NCI-H1105 treated with DMSO at 0.1 percent for 48 hours (cell line): ENCODE results near the gene MGLL.

Experiments used
- DNase-seq: peaks from one replicate; lab custom pipeline; 2025; lab: John Stamatoyannopoulos, UW

MGLL gene

GRCh38 chr3:127774647-127775046, 47.7 kb downstream of the MGLL start:
- DNase-seq, result no peak

GRCh38 chr3:127773752-127774395, 48.4 kb downstream of the MGLL start:
- no peak for DNase-seq

- no peak for DNase-seq
These were observed 49.2 kb downstream of the MGLL start for GRCh38 chr3:127772827-127773751.

DNA sequence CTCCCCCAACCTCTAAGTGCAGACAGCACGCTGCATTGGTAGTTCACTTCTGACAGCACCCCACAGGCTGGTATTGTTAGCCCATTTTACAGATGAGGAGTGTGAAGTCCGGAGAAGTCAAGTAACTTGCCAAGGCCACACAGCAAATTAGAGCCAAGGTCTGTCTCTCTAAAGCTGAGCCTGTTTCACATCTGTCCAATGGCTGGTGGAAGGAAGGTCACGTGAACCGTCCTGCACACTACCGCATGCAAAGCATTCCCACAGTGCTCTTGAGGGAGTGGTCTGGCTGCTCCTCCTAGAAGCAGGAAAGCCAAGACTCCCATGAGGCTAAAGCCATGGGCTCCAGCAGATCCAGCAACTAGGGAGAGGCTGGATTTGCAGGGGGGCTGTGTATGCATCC, 50.0 kb downstream of the MGLL start:
- DNase-seq, result no peak

DNA sequence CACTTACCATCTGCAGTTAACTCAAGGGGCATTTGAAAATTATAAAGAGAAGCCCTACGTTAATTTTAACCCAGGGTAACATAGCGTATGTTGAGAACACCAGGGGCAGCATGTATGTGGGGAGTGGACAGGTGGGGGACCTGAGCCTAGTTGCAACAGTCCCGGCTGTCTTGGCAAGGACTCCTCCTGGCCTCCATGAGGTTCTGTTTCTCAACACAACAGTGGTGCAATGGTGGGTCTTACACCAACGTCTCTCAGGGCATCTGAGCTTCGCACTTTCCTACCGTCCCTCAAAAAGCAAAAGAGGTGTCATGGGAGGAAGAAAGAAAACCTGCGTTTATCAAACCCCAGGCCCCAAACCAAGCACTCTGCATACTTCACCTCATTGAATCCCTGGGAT, 50.6 kb downstream of the MGLL start:
- no peak for DNase-seq

DNA sequence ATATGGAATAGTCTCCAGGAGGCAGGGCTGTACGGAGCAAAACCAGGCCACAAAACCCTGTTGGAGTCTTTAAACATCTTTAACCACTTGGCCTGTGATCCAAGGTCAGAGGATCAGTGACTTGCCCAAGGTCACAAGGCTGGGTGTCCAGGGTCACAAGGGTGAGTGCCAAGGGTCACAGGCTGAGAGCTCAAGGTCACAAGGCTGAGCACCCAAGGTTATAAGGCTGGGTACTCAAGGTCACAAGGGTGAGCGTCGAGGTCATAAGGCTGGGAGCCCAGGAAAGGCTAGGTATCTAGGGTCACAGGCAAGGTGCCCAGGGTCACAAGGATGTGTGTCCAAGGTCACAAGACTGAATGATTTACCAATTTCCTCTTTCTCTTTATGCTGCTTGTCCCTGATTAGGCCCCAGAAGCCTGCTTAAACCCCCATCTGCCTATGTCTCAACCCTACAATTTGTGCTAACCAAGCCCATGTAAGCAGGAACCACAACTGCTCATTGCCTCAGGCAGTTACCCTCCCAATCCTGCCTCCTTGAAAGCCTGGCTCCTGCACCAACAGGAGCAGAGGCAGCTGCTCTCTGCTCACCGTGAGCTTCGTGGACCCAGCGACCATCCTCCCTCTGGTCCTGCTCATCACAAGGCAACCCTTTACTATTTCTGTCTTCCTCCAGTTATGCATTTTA, 51.5 kb downstream of the MGLL start:
- no peak for DNase-seq

DNA sequence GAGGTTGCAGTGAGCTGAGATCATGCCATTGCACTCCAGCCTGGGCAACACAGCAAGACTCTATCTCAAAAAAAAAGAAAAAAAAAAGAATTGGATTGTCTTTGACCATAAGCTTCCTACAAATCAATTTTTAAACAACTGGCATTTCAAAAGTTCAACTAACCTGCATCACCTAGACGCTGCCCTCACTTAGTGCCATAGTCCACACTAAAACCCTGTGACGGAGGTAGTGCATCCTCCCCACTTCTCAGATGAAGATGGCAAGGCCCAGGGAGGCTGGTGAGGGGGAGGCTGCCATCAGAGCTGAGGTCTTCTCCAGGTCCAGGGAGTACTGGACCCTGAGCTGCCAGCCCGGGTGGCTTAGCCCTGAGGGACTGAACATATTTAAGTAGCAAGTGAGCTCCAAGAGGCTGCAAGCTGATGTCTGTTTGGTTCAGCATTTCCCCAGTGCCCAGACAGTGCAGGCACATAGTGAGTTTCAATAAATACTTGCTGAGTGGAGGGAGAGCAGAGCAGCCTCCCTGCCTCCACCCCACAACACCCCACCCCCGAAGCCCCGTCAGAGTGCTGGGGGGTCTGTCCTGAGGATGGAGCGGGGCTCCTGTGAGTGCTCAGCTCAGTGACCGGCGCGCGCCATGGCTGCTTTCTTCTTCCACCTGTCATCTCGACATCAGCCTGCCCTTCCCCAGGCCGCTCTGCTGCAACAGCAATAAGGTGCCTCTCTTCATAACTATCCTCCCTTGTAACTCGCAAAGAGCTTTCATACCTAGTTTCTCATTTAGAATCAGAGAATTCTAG, 52.8 kb downstream of the MGLL start:
- no peak for DNase-seq

DNA sequence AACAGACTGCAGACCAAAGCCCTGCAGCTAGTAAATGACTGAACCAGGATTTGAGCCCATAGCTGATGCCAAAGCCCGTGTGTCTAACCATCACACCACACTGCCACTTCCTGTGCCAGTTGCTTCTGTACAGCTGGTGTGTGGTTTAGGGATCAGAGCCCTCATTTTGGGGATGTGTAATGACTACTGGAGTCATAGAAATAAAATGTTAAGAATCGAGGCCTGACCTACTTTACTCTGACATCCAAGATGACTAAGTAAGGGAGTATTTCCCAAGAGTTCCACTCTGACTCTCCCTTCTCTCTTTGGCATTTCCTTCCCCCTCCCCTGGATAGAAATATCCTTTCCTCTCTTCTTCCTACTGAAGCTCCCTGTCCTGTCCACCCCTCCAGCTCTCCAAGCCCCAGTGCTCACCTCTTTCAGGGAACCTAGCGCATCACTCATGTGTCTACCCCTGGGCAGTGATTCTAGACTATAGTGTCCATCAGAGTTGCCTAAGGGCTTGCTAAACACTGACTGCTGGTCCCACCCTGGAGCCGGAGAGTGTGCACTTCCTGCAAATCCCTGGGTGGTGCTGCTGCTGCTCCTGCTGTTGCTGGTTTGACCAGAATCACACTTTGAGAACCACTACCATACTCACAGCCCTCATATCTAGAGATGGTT, 53.8 kb downstream of the MGLL start:
- DNase-seq, result no peak

DNA sequence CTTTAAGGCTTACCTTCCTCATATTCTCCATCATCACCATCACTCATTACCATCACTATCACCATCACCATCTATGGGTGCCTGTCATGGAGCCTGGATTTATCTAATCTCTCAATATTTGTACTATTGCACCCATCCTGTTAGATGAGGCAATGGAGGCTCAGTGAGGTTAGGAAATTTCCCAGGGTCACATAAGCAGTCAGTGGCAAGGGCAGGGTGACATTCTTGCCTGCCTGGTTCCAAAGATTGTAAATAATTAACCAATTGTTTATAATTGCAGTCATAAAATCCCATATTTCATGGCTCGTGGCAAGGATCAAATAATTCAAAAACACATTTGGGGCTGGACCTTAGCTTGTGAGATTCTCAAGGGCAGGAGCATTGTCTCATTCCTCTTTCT, 55.2 kb downstream of the MGLL start:
- DNase-seq, result no peak

DNA sequence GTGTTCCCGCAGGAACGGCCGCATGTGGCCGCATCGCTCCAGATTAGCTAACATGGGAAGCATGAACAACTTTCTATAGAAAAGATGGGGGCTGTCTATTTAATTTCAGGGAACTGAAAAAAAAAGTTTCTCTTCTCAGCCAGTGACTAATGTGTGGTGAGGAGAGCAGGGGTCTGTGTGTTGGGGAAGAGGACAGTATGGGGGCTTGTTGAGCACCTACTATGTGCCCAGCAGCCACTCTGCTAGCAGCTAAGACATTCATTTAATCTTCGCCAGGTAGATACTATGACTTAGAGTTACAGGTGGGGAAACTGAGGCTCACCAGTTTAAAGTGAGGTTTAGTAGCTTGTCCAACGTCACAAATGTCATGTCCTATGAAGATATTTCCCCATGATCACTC, 56.6 kb downstream of the MGLL start:
- no peak for DNase-seq

- DNase-seq, result no peak
These were observed 57.4 kb downstream of the MGLL start for GRCh38 chr3:127764841-127765362.

DNA sequence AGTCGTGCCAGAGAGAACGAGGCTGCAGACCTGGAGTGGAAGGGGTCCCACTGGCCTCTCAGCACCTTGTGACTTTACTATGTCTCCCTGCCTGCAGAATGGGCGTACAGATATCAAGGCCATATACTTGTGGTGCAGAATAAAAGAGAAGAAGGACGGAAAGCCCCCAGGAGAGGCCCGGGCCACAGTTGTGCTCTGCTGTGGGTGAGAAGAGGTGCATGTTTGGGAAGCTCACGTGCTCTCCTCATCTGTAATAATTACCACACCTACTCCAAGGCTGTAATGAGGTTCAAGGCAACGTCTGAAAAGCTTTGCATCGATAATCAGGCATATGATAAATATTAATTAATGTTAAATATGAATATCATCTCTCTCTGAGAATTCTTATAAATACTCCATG, 58.0 kb downstream of the MGLL start:
- DNase-seq, result no peak

DNA sequence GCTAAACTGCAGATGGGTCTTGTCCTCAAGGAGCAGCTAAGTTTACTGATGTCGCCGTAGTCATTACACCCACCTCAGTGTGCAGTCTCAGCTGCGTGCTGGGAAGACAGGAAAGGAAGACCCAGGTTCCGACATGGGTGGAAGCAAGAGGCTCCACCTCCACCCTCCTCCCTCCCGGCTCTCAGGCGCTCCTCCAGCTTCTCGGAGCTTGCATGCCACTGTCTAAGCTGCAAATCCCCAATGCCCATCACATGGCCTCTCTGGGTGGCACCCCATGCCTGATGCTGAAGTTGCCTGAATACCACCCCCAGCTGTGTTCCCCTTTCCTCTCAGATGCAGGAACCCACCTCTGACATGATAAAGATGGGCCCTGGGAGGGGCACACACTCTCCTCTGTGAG, 58.5 kb downstream of the MGLL start:
- DNase-seq, result no peak

GRCh38 chr3:127763337-127763736, 59.0 kb downstream of the MGLL start:
- no peak for DNase-seq

GRCh38 chr3:127762787-127763105, 59.6 kb downstream of the MGLL start:
- no peak for DNase-seq

GRCh38 chr3:127762077-127762786, 60.1 kb downstream of the MGLL start:
- DNase-seq, result no peak

DNA sequence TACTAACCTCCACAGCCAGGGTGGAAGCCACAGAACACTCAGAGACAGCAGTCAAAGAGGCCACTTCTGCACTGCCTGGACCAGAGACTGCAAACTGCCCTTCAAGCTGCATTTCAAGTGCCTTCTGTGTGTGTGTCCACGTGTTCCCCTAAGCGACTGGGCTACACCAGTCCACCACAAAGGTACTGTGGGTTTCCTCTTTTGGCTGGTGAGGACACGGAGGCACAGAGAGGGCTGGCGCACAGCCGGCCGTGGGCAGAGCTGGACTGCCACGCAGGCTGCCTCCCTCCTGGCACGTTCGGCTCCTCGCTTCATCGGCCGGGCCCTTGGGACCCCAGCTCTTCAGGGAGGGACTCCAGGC, 60.9 kb downstream of the MGLL start:
- DNase-seq, result no peak

DNA sequence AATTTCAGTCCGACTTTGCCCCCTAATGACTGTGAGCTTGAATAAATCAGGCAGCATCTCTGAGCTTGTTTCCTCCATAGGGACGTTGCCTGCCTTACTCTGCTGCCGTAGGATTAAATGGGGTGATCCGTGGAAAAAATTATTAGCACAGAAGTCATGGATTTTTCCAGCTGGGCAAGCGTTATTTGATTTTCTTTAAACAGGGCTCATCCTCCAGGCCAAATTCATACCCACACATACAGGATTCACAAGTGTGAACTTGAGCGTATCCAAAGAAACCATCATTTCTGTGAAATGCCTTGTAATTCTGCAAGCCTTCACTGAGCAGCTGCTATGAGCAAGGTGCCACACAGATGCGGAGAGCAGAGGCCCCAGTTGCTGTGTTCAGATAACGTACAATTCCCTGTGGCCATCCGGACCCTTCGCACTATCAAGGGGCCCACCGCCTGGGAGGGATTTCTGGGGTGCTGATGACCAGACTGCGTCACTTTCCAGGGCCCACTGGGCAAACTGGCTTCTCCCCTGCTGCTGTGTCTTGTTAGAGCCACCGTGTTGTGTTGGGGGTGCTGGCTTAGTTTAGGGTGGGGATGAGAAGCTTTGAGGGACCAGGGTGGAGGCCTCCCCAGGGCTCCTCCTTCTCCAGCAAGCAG, 61.4 kb downstream of the MGLL start:
- no peak for DNase-seq

GRCh38 chr3:127760361-127760760, 62.0 kb downstream of the MGLL start:
- no peak for DNase-seq

DNA sequence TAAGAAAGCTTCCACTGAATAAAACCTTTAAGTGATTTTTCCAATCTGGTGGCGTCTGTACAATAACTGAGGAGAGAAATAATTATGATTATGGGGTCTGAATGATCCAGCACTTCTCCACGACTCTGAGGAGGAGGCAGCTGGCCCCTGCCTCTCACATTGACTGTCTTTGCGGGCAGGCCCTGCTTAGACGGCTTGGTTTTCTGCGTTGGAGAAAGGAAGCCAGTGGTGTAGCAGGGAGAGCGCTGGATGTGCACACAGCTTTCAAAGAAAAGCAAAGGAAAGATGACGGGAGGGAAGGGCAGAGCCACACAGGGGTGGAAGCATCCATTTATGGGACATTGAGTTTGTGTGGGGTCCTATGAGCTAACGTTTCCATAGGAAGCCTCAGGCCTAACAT, 62.5 kb downstream of the MGLL start:
- DNase-seq, result no peak
